ENCODE data around the gene KCNJ12.
"Not testable (repeated sequence)": the region's sequence is repeated elsewhere in the genome, so short reads cannot be mapped to it uniquely, and the experiment has no call there.

KCNJ12 gene

DNA sequence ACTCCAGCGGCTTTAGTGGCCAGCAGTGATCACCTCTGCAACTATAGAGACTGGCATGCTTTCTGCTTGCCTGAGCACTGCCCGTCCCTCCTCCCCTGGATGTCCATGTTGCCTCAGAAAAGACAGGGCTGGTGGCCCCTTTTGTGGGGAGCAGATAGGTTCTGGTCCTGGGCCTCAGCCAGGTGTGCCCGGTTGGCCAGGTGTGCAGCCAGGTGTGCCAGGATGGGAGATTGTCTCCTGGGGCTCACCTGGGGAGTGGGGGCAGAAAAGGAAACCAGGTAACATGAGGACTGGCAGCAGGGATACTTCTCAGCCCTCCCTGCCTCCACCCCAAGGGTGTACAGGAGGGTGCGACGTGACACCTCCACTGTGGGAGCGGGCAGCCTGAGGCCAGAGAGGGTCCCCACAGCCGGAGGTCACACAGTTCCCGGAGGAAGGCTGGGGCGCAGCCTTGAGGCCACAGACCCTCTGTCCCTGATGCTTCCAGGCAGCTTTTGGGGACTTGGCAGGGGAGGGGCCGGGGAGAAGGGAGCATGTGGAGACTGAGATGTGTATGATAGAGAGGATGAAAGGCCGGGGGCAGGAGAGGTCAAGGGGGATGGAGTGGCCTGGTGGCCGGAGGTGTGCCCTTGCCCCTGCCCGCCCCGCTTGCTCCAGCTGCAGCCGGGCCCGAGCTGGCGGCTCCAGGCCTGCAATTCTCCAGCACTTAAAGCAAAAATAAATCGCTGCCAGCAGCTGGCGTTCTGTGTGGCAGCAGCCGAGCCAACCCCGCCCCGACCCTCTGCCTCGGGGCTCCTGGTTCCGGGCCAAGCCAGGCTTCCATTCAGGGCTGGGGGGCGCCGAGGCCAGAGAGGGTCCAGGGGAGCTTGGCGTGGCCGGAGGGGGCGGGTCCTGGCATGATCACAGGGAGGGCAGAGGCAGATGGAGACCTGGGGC is 6.7 kb downstream of the KCNJ12 start:
- DNase-seq: no peak

DNA sequence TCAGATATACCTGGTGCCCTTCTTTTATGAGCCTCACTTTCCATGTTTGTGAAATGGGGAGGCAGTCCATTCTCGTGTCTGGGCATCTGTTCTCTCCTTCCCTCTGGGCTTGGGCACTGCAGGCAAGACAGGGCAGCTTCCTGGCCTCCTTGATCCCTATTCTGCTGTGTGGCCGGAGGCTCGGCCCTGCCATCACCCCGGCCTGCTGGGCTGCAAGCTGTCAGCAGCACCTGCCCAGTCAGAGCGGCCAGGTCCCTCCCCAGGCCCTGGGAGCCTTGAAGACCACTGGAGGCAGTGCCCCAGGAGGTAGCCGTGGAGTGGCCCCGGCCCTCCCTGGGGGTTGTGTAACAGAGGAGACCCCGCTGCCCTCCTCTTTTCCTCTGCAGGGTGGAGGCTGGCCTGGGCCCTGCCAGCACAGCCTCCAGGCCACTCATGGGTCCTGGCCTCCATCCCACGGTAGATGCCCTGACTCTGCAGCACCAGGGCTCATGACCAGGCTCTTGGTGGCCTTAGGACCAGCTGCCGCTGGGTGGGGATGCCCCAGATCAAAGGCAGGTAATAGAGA is 9.2 kb downstream of the KCNJ12 start:
- DNase-seq: no peak

DNA sequence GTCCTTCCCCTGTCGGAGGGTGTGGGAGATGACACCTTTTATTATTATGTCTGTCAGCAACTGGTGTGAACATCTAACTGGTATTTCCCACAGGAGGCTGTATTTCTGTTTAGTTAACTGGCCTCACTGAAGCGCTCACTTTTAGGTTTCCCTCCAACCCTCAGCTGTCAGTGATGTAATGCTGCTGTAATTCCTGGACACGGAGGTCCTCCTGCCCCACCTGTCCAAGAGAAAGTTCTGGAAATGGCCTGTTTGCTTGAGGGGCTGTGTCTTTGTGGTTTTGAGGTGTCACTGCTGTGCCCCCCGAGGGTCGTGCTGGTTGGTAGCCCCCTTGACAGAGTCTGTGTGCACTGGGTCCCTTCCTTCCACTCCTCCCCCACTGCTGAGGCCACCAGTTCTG is 11.5 kb downstream of the KCNJ12 start:
- DNase-seq: no peak

DNA sequence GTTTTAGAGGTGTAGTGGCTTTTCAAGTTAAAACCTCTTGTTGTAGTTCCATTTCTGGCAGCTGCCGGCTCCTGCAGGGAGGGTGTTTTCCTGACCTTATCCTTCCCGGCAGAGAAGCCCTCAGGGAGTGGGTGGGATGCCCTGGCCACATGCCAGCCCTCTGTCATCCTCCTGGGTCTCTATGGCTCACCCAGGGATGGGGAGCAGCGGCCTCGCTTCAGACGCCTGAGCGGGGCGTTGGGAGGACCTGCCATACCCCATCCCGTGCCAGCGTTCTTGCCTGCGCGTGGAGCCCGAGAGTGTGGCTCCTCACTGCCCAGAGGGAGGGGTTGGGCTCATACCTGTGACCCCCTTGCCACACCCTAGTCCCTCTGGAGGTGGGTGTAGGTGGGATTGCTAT is 11.9 kb downstream of the KCNJ12 start:
- DNase-seq: no peak

DNA sequence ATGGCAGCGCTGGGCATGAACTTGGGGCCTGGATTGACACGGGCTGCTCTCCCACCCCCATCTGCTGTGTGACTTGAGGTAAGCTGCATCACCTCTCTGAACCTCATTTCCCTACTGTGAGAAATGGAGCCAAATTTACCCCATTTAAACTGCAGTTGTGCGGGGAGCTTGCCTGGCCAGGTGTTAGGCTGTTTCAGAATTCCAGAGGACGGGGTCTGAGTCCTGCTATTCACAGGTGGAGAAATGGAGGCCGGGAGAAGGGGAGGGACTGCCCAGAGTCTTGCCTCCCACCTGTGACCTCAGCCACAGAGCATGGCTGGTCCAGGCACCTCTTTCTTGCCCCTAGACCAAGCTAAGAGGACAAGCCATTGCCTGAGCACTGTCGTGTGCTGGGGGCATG is 12.8 kb downstream of the KCNJ12 start:
- DNase-seq: no peak

DNA sequence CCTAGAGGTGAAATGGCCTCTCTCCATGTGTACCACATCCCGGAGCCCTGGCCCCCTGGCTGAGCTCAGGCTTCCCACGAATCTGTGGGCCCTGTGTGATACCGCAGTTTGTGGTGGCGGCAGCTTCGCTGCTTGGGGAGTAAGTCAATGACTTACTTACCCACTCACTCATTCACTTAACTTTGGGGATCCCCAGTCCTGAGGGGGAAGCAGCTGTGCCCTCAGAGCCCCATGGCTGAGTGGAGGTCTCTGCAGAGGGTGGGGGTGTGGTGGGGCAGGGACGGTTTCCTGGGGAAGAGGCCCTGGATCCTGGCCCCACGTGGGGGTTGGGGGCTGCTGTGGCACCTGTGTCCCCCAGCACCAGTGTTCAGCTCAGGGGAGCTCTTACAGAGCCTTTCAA is 13.2 kb downstream of the KCNJ12 start:
- no peak for DNase-seq

DNA sequence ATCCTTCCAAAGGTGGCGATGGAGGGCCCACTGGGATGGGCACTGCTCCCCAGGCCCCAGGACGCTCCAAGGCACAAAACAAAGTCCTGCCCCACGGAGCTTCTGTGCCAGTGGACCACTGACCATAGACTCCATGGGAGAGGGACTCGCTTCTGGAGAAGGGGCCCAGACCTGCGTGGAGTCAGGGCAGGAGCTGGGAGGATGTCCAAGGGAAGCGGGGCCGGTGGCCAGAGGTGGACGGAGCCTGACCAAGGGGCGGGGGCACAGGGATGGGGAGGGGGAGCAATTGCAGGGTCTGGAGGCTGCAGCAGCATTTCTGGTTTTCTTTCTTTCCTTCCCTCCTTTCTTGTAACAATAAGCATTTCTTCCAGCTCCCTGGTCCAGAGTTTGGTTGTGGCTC is 14.1 kb downstream of the KCNJ12 start:
- DNase-seq: no peak

DNA sequence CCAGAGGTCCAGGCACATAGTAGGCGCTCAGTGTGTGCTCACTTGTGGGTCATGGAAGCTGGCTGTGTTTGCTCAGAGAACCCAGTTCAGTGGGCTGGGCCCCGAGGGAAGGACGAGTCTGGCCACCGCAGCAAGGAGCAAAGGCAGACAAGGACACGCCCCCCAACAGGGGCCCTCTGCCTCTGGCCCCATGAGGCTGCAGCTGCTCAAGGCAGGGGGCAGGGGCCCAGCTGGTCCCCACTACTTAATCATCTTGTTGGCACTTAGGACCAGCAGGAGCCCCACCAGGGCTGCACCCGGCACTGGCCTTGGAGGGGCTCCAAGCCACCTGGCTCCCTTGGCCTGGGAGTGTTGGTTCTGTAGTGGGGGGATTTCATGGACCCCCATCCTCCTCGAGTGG is 16.1 kb downstream of the KCNJ12 start:
- no peak for DNase-seq

DNA sequence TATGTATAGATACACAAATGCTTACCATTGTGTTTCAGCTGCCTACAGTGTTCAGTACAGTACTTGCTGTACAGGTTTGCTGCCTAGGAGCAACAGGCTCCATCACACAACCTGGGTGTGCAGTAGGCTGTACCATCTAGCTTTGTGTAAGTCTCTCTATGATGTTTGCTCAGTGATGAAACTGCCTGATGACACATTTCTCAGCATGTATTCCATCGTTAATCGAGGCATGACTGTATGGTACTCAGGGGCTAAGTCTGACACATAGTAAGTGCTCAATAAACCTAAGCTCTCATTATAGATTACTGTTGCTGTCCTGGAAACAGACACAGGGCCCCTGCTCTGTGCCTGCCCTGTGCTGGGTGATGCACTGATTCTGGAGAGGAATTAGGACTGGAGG is 18.1 kb downstream of the KCNJ12 start:
- no peak for DNase-seq

DNA sequence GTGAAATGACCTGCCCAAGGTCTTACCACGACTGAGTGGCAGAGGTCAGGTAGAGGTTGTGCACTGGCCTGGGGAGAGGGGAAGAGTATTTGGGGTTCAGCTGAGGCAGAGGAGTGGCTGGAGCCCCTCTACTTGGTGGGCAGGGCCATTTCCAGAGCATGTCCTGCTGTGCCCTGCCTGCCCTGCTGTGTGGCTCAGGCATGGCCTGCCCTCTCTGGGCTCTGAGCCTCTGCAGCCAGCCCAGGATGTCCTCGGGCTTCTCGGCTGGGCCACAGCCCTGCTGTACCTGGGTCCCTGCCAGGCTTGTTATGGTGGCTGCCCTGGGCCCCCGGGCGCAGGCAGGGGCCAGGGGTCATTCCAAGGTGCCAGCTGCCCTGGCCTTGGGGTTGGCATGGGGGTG is 19.6 kb downstream of the KCNJ12 start:
- DNase-seq: no peak

DNA sequence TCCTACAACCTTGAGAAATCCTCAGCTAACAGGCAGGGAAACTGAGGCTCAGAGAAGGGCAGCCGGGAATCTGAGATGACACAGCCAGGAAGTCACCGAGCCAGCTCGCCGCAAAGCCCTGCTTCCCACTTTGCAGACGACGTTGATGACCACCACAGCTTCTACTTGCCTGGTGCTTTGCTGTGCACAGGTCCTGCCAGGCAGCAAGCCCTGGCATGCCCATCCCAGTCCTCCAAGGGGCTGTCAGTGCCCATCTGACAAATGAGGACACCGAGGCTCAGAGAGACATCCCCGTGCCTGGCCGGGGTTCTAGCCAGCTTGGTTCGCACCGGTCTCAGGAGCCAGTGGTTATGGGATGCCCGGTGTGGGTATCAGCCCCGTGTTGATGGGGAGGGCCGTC is 20.1 kb downstream of the KCNJ12 start:
- DNase-seq: no peak

DNA sequence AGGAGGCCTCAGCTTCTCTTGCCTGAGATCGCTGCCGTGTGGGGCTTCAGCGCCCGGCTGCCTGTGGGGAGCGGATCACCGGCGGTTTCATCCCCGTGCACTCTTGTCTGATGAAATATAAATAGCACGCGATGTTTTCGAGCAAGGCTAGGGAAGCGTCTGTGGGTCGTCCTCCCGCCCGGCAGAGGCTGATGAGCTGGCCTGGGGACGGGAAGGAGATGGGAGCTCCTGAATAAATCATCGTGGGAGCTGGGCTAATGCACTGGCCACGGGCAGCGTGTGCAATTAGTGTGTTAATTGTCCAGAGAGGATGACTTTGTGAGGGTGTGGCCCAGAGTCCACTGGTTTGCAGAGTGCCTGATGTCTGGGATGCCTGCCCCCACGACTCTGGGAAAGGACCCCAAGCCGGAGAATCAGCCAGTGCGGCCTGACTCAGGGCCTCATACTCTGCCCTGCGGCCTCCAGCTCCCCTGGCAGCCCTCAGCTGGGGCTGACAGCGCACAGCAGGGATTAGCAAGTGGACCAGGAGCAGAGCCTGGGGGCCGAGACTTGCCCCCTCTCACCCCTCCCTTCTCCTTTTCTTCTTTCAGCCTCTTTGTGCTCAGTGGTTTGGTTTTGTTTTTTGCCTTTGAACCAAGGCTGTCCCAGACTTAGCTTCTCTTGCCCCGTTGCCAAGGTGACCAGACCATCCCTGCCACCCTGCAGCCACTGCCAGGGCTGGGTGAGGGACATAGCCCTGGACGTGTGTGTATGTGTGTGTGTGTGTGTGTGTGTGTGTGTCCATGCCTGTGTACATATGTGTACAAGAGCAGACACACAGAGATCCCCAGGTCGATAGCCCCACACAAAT is 21.4 kb downstream of the KCNJ12 start:
- DNase-seq: no peak

DNA sequence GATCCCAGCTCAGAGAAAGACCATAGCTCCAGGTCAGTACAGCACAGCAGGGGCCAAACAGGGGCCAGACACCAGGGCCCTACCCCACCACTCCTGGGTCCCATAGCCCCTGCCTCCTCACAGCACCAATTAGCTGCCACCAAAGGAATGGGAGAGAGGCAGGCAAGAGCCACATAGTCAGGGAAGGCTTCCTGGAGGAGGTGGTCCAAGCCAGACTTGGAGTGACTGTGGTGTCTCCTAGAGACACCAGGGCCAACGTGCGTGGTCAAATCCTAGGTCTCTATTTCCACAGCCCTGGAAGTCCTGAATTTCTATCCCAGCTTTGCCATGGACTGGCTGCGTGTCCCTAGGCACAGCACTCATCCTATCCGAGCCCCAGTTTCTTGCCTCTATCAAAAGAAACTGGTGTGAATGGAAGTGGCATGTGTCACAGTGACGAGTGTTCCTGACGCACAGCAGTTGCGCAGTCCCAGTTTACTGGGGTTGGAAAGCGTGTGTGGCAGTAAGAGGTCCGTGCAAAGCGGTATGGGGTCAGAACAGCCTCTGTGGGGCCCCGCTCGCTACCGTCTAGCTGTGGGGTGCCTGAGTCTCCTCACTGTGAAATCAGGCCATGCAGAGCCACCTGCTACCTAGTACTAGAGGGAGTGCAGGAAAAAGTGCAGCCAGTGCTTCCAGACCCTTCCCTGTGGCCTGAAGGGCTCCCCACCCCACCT is 23.5 kb downstream of the KCNJ12 start:
- DNase-seq: no peak

DNA sequence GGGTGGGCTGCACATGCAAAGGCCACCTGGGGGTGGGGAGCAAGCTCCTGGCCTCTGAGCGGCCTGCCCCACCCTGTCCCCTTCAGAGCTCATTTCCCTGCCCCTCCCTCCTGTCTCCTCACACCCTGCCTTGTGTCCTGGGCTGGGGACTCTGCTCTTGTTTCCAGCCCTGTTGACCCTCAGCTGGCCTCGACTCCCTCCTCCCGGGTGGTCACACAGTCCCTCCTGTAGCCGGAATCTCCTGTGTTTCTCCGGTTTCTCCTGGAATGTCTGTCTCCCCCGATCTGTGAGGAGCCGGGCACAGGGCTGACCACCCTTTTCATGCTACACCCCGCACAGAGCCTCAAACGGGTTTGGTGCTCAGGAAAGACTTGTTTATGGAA is 24.0 kb downstream of the KCNJ12 start:
- DNase-seq: not testable (repeated sequence)

DNA sequence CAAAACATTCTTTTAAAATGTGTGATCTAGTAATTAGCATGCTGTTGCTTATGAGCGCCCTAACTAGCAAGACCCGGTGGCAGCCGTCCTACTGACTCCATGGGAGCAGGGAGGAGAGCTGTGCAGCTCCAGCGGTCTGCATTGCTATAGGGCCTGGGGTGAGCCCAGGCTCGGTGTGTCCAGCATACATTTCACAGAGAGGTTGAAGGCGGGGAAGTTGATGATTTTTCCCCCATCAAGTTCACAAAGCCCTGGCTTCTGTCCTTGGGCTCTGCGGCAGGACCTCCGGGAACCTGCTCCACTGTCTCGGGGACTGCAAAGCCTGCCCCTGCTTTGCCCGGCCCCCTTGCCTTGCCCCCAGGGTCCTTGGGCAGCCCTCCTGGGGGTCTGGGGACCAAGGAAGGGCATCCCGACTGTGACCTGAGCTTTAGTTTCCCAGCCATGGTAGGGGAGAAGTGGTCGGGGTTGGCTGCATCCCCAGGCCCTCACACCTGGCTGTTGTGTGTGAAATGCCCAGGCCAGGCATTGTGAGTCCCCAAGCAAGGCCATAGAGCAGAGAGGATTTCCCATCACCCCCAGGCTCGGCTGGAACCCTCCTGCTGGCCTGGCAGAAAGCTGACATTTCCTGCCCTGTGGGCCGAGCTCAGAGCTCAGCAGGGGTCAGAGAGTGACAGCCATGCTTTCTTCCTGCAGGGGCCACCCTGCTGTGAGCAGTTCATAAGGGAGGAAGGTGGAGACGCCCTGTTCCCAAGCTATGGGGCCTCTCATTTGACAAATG is 24.8 kb downstream of the KCNJ12 start:
- no peak for DNase-seq

DNA sequence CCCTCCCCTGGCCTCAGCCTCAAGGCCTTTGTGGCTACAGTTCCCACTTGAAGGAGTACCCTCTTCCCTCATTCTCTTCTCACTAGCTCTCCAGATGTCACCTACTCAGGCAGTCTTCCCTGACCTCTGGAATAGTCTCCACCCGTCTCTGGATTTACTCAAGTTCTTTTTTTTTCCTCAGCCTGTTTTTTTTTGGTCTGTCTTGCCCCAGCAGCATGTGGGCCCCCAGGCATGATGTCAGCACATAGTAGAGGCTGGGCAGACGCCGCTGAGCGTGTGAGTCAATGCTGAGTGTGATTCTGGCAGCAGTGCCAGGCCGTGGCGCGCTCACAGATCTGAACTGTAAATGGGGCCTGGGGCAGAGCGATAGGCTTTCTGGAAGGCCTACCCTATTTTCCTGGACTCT is 26.0 kb downstream of the KCNJ12 start:
- DNase-seq: peak in 21 of 56 donors; percentile 4 to 48 (median 21)

DNA sequence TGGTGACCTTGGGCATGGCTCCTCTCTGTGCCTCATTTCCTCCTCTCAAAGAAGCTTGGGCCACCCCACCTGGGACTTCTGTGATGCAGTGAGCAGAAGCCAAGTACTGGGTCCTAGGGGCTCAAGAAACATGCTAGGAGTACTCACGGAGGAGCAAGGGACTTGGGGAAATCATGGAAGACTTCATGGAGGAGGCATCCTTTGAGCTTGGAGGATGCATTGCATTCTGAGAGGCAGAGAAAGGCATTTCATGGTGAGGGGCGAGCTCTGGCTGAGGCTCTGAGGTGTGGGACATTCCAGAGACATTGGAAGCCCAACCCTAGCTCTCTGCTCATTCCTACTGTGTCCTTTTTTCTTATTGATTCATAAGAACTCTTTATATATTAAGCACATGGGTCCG is 26.8 kb downstream of the KCNJ12 start:
- not testable (repeated sequence) for DNase-seq

DNA sequence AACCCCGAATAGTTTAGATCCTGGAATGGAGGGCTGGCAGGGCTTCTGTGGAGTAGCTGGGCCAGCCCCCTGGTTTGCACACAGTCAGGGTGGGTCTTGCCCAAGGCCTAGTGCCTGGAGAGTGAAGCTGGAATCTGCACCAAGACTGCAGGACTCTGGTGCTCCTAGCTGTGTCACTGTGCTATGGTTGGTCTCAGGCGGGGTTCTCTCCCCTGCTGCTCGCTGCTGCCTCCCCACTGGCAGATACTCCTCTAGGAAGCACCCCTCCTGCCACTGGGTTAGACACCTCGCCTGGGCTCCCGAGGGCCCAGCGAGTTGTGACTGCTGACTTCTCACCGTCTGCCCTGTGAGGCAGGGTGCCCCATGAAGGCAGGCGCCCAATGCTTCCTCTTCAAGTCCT is 27.9 kb downstream of the KCNJ12 start:
- DNase-seq: not testable (repeated sequence)

DNA sequence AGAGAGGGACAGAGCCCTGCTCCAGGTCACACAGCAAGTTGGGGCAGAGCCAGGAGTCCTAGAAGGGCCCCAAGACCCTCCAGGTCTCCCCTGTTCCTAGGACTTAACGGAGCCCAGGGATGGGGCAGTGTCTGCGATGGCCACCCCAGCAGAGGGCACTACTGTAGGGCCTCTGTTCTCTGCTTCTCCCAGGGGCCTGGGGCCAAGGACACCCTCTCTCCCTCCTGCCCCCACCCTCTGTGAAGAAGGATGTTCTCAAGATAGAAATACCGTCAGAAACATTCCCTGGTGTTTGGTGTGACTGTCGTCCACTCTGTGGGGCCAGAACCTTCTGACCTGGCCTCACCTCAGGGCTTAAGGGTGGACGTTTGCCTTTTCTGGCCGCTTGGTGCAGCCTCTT is 28.4 kb downstream of the KCNJ12 start:
- DNase-seq: not testable (repeated sequence)

DNA sequence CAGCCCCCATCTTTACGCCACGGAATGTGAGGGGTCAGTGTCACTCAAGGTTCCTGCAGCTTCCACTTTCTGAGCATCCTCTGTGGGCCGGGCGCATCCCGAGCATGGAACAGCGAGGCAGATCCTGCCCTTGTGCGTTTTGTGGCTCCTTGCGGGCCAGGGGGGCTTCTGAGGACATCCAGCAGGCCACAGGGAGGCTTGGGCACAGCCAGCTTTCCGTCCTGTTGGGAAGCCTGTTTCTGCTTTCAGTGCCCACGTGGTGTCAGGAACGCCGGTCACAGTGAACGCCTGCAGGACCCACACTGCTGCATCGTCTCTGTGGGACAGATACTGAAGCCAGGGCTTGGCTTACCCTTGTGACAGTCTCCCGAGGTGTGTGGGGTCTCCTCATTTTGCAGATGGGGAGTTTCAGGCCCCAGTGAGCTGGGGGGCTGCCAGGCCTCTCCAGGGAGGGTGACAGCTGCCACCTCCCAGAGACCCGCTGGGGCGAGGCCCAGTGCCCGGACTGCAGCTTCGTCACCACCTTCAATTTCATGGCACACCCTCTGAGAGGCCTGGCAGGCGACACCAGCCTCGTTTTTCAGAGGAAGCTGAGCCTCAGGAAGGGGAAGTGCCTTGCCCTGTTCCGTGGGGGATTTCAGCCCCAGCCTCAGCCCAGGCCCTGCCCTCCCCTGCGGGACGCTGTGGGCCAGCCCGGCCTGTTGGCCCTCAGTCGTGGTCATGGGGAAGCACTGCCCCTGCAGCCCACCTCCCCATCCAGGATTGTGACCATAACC is 29.0 kb downstream of the KCNJ12 start:
- not testable (repeated sequence) for DNase-seq

Measured in amygdala (tissue), 56 donors.